ENCODE results near the gene KRTAP10-2.

GRCh38 chr21:44521928-44522752 lies 29.2 kb downstream of the KRTAP10-2 start:
- TF ChIP-seq GATA2 (IDR thresholded peaks at IDR 0.05; ENCODE audit: low read depth, low read length) (no peak), GATA3 (IDR thresholded peaks at IDR 0.05; ENCODE audit: low read depth, low read length) (no peak)

Data from SH-SY5Y (cell line).